DOHH2 (cell line): ENCODE data around the gene SH3BGRL.

Experiments used
- EZH2phosphoT487 ChIP-seq: fragments of 200-600 bp; sonication (generic); IDR thresholded peaks from 2 replicates; pipeline ENCODE4 v1.6.1; 2017; ENCODE audit warnings: borderline replicate concordance, mild to moderate bottlenecking, antibody characterized with exemption, low read length, moderate library complexity, mixed read lengths
- TF ChIP-seq, protein P1 (sequence below): fragments of 200-600 bp; sonication (generic); IDR thresholded peaks from one replicate; pipeline ENCODE4 v1.5.1; 2014; ENCODE audit warnings: antibody characterized with exemption, mild to moderate bottlenecking, low read depth, low read length; ENCODE audit not compliant: poor library complexity, severe bottlenecking

- TF ChIP-seq, protein P1, sequence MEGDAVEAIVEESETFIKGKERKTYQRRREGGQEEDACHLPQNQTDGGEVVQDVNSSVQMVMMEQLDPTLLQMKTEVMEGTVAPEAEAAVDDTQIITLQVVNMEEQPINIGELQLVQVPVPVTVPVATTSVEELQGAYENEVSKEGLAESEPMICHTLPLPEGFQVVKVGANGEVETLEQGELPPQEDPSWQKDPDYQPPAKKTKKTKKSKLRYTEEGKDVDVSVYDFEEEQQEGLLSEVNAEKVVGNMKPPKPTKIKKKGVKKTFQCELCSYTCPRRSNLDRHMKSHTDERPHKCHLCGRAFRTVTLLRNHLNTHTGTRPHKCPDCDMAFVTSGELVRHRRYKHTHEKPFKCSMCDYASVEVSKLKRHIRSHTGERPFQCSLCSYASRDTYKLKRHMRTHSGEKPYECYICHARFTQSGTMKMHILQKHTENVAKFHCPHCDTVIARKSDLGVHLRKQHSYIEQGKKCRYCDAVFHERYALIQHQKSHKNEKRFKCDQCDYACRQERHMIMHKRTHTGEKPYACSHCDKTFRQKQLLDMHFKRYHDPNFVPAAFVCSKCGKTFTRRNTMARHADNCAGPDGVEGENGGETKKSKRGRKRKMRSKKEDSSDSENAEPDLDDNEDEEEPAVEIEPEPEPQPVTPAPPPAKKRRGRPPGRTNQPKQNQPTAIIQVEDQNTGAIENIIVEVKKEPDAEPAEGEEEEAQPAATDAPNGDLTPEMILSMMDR: no peak
- no peak for TF ChIP-seq EZH2phosphoT487
These were observed 536 bp downstream of the SH3BGRL start for GRCh38 chrX:81202456-81202819.
